Adrenal gland (tissue), 12 donors: Measurements from ENCODE around the gene RARB. TPM values are rescaled to one million over a fixed set of nuclear protein-coding genes. Genes with fewer than 3 reads are reported as not detected.
A peak's percentile ranks its signal among the peaks of the same experiment; 100 is the strongest.

Experiments used
- DNase-seq, 7 donors: peaks; one replicate each; pipeline ENCODE4 v3.0.0-alpha.2; 2019 to 2020
- H3K27ac ChIP-seq, 5 donors: fragments of 200-600 bp; sonication (generic) in 4 of 5; 1 replicate in 3 of 5; 2 replicates in 2 of 5; pipeline versions ENCODE4 v1.5.1 to v1.8.0; 2016 to 2020; ENCODE audit warnings: mild to moderate bottlenecking in 1 of 5
- H3K27me3 ChIP-seq: fragments of 200-600 bp; 2 replicates; pipeline ENCODE4 v1.8.0; 2021
- H3K36me3 ChIP-seq, 2 donors: fragments of 200-600 bp; replicated peaks in 1 of 2; 1 replicate in 1 of 2; 2 replicates in 1 of 2; pipeline versions ENCODE4 v1.5.1 to v1.8.0; 2018 to 2022
- H3K4me1 ChIP-seq, 2 donors: fragments of 200-600 bp; replicated peaks in 1 of 2; 1 replicate in 1 of 2; 2 replicates in 1 of 2; pipeline versions ENCODE4 v1.5.1 to v1.8.0; 2018 to 2021
- H3K4me3 ChIP-seq, 4 donors: fragments of 200-600 bp; sonication (generic) in 3 of 4; one replicate each; pipeline ENCODE4 v1.5.1; 2016 to 2018
- H3K9me3 ChIP-seq, 3 donors: fragments of 200-600 bp; sonication (generic) in 1 of 3; replicated peaks in 1 of 3; 1 replicate in 2 of 3; 2 replicates in 1 of 3; pipeline versions ENCODE4 v1.5.1 to v1.8.0; 2016 to 2021
- CTCF ChIP-seq, 6 experiments: fragments of 450-650 bp in 4 of 6; fragments of 200-600 bp in 2 of 6; sonication (generic) in 1 of 6; IDR thresholded peaks; 1 replicate in 5 of 6; 2 replicates in 1 of 6; pipeline versions ENCODE4 v1.5.1 to v1.8.0; 2016 to 2021; ENCODE audit warnings: antibody characterized with exemption in 6 of 6, mild to moderate bottlenecking in 2 of 6, moderate library complexity in 1 of 6
- POLR2A ChIP-seq, 2 donors: fragments of 450-650 bp; IDR thresholded peaks; one replicate each; pipeline ENCODE4 v1.6.1; 2017; ENCODE audit warnings: antibody characterized with exemption in 2 of 2, mild to moderate bottlenecking in 2 of 2, moderate library complexity in 1 of 2
- WGBS, 4 donors: extraction: QIAGEN DNeasy Blood & Tissue Kit in 2 of 4; methylation state at CpG; one replicate each; pipeline versions ENCODE4 v1.1.5 to v1.1.7; 2013 to 2017; 5-methylcytosine and 5-hydroxymethylcytosine counted together
- intact Hi-C, 2 donors: fragments of 100-400 bp; cut with DNase I; formaldehyde crosslinking; loops; one replicate each; pipeline versions ENCODE4 v1.14.1 to v1.15.0; 2022 to 2023
- polyA plus RNA-seq, 3 donors: library from polyadenylated mRNA; stranded (reverse); fragments of 200-250 nt in 2 of 3; fragments of 350-450 nt in 1 of 3; fragmentation: Illumina TruSeq in 1 of 3; extraction: RNeasy Lipid Tissue Mini Kit (QIAGEN cat#74804) in 1 of 3; gene quantifications; one replicate each; pipeline ENCODE4 v1.2.3, GENCODE V29; 2013 to 2014
- total RNA-seq, 9 donors: library from RNA; depleted of rRNA in 4 of 9; stranded (reverse); fragments of >200 nt in 4 of 9; fragments of 120-200 nt in 1 of 9; fragmentation: NEBNext Ultra II Directional in 1 of 9; extraction: Animal tissue kit (Norgen Biotek cat#: 25700) in 1 of 9; gene quantifications; one replicate each; pipeline versions ENCODE4 v1.1.0 to v1.2.4, GENCODE V29; 2013 to 2023
- donor health status: healthy with polysubstance abuse.
- donor health status: Bipolar disorder and iron deficiency.
- donor health status: DM: yes; HTN: yes; CAD: no.
- donor health status: DM: no; HTN: no; CAD: no.
- donor health status: DM: no; HTN: no; CAD: no.
- donor health status: DM: yes; HTN: yes; CAD: no.

RARB gene
- total and polyA plus RNA-seq, 12 donors, result 1.7 to 23.3 (median 9.7) TPM

DNA sequence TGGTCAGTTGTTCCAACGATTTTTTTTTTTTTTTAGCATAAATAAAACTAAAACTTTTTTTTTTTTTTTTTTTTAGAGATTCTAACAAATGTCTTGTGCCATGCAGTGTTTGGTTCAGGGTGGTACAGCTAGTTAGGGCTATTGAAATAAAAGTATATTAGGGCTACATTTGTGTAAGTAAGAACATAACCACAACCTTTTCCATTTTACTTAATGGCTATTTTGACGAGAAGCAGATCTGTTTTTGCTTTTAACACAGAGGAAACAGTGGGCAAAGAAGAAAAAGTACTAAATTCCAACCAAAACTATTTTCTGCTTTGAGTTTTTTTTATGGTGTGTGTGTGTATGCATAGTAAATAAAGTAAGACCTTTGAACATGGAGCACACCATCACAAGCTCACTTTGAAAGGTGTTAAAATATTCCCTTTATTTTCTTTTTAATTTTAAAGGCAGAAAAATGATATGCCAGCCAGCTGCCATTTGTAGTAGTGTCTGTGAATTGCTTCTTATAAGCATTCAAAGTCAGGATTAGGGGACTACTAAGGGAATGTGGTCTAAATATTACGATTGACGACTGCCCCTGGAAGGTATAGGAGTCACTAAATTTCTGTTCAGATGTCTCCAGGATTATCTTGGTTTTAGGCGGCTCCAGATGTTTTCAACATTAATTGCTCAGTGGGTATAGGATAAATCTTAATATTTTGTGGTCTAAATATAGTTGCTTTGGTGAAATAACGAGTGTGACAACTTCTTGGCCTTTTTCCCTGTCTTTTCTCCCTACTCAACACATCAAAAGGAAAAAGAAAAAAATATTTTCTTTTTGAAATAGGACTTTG, 3.1 kb downstream of the RARB start:
- Histone ChIP-seq H3K4me1 (peaks cover 0 to 6% of the 10 kb centered on the region in 2 donors), H3K36me3 (no peaks in the 10 kb centered on the region), H3K9me3 (no peaks in the 10 kb centered on the region), H3K27ac (peak overlapping the region in 4 of 5 donors; percentile 63 to 92 (median 80)), H3K27me3 (no peaks in the 10 kb centered on the region), H3K4me3 (peak overlapping the region in 1 of 4 donors; percentile 71)
- intact Hi-C loops, result loop anchor here in 1 of 2 donors (5.0 kb wide), 1 partner anchor 161 kb away; no protein-coding TSS in a partner anchor
- DNase-seq, result no peak
- 31 to 37% (median 34%) methylated on average over 6 of the region's 6 CpGs for WGBS, 4 donors
- TF ChIP-seq CTCF (IDR thresholded peaks at IDR 0.05) (no peak), POLR2A (IDR thresholded peaks at IDR 0.05) (no peak)

- peak overlapping the region; percentile 13 to 87 (median 70) for H3K27ac ChIP-seq
These were observed 4.2 kb downstream of the RARB start for GRCh38 chr3:25432176-25432720.

GRCh38 chr3:25433106-25433505, 5.0 kb downstream of the RARB start:
- intact Hi-C loops, result loop anchor here in 1 of 2 donors (5.0 kb wide), 1 partner anchor 159 kb away; no protein-coding TSS in a partner anchor
- H3K27ac ChIP-seq, result peak overlapping the region in 4 of 5 donors; percentile 8 to 64 (median 26)

More at GRCh38 chr3:25432176-25432720, 4.2 kb downstream of the RARB start:
- WGBS, 4 donors, result 68 to 81% (median 76%) methylated on average over 4 of the region's 4 CpGs
- Histone ChIP-seq H3K36me3 (no peaks in the 10 kb centered on the region), H3K4me3 (peak overlapping the region in 1 of 4 donors; percentile 71), H3K27me3 (no peaks in the 10 kb centered on the region), H3K9me3 (no peaks in the 10 kb centered on the region), H3K4me1 (peaks cover 0 to 4% of the 10 kb centered on the region in 2 donors)
- TF ChIP-seq CTCF (IDR thresholded peaks at IDR 0.05), result no peak
- TF ChIP-seq POLR2A (IDR thresholded peaks at IDR 0.05), result no peak
- DNase-seq, result no peak
- intact Hi-C loops, result loop anchor here in 1 of 2 donors (5.0 kb wide), 1 partner anchor 160 kb away; no protein-coding TSS in a partner anchor

More at GRCh38 chr3:25433106-25433505, 5.0 kb downstream of the RARB start:
- no peaks in the 10 kb centered on the region for H3K9me3 ChIP-seq
- 52 to 72% (median 63%) methylated on average over 2 of the region's 2 CpGs for WGBS, 4 donors
- no peak for TF ChIP-seq POLR2A (IDR thresholded peaks at IDR 0.05)
- TF ChIP-seq CTCF (IDR thresholded peaks at IDR 0.05), result no peak
- H3K4me3 ChIP-seq, result peak overlapping the region in 1 of 4 donors; percentile 71
- no peaks in the 10 kb centered on the region for H3K36me3 ChIP-seq
- H3K4me1 ChIP-seq, result no peaks in the 10 kb centered on the region
- H3K27me3 ChIP-seq, result no peaks in the 10 kb centered on the region
- DNase-seq, result no peak
